HepG2 (cell line): ENCODE data around the gene ZNF367. TPM values are rescaled to one million over a fixed set of nuclear protein-coding genes. Genes with fewer than 3 reads are reported as not detected.

Experiments used
- EP300 ChIP-seq, 3 experiments: sonication (generic) in 1 of 3; formaldehyde crosslinking in 1 of 3; IDR thresholded peaks; 2 replicates each; pipeline versions ENCODE4 v1.5.1 to v1.6.1; 2011 to 2020; ENCODE audit warnings: low read depth in 2 of 3, low read length in 2 of 3, borderline replicate concordance in 1 of 3, improper control_type of control experiment in 1 of 3, mild to moderate bottlenecking in 1 of 3, missing genetic modification reagents in 1 of 3, moderate library complexity in 1 of 3
- GATAD2A ChIP-seq: IDR thresholded peaks from 2 replicates; pipeline ENCODE4 v1.6.1; 2016
- HDAC1 ChIP-seq: sonication (generic); formaldehyde crosslinking; IDR thresholded peaks from 2 replicates; pipeline ENCODE4 v1.5.1; 2020; ENCODE audit warnings: mild to moderate bottlenecking, missing genetic modification reagents
- HOXA9 ChIP-seq: sonication (generic); formaldehyde crosslinking; IDR thresholded peaks from 2 replicates; pipeline ENCODE4 v1.8.1; 2022; ENCODE audit warnings: missing genetic modification reagents, mild to moderate bottlenecking, moderate library complexity, borderline replicate concordance
- KLF6 ChIP-seq: IDR thresholded peaks from 2 replicates; pipeline ENCODE4 v1.8.0; 2016; ENCODE audit warnings: missing biosample characterization, missing genetic modification reagents
- KMT2A ChIP-seq: sonication (generic); formaldehyde crosslinking; IDR thresholded peaks from 2 replicates; pipeline ENCODE4 v1.4.0; 2020; ENCODE audit warnings: missing genetic modification reagents
- MXD4 ChIP-seq: IDR thresholded peaks from 2 replicates; pipeline ENCODE4 v1.6.1; 2016; ENCODE audit warnings: mild to moderate bottlenecking, missing biosample characterization, missing genetic modification reagents
- NFATC3 ChIP-seq: sonication (generic); formaldehyde crosslinking; IDR thresholded peaks from 2 replicates; pipeline ENCODE4 v1.5.1; 2020; ENCODE audit warnings: mild to moderate bottlenecking, missing genetic modification reagents
- PHF21A ChIP-seq: sonication (generic); formaldehyde crosslinking; IDR thresholded peaks from 2 replicates; pipeline ENCODE4 v1.5.0; 2020; ENCODE audit warnings: mild to moderate bottlenecking, missing genetic modification reagents
- POLR2A ChIP-seq, 2 experiments: IDR thresholded peaks; 2 replicates each; pipeline ENCODE4 v1.6.1; 2011; ENCODE audit warnings: low read depth in 2 of 2, low read length in 2 of 2, mild to moderate bottlenecking in 1 of 2, moderate library complexity in 1 of 2; ENCODE audit not compliant: insufficient read depth in 1 of 2
- SALL1 ChIP-seq: sonication (generic); formaldehyde crosslinking; IDR thresholded peaks from 2 replicates; pipeline ENCODE4 v1.8.0; 2022; ENCODE audit warnings: mild to moderate bottlenecking, missing genetic modification reagents
- SAP130 ChIP-seq: IDR thresholded peaks from 2 replicates; pipeline ENCODE4 v1.6.1; 2016; ENCODE audit warnings: low read depth
- SNAPC4 ChIP-seq: sonication (generic); formaldehyde crosslinking; IDR thresholded peaks from 2 replicates; pipeline ENCODE4 v1.4.0; 2020; ENCODE audit warnings: mild to moderate bottlenecking, missing genetic modification reagents
- SP1 ChIP-seq, 2 experiments: fragments of 450-650 bp in 1 of 2; sonication (generic) in 1 of 2; formaldehyde crosslinking in 1 of 2; IDR thresholded peaks; 2 replicates each; pipeline versions ENCODE4 v1.4.0 to v1.6.1; 2016 to 2020; ENCODE audit warnings: missing genetic modification reagents in 1 of 2
- SP140L ChIP-seq: sonication (generic); formaldehyde crosslinking; IDR thresholded peaks from 2 replicates; pipeline ENCODE4 v1.4.0; 2020; ENCODE audit warnings: missing genetic modification reagents, borderline replicate concordance
- TCF12 ChIP-seq, 2 experiments: fragments of 450-650 bp in 1 of 2; sonication (generic) in 1 of 2; formaldehyde crosslinking in 1 of 2; IDR thresholded peaks; 2 replicates each; pipeline versions ENCODE4 v1.6.1 to v1.8.0; 2017 to 2022; ENCODE audit warnings: antibody characterized with exemption in 1 of 2, mild to moderate bottlenecking in 1 of 2, missing genetic modification reagents in 1 of 2, moderate library complexity in 1 of 2
- XBP1 ChIP-seq: sonication (generic); formaldehyde crosslinking; IDR thresholded peaks from 2 replicates; pipeline ENCODE4 v1.5.0; 2020; ENCODE audit warnings: missing genetic modification reagents
- ZFP82 ChIP-seq: sonication (generic); formaldehyde crosslinking; IDR thresholded peaks from 2 replicates; pipeline ENCODE4 v1.5.1; 2020; ENCODE audit warnings: mild to moderate bottlenecking, missing genetic modification reagents, borderline replicate concordance
- ZNF512 ChIP-seq: sonication (generic); formaldehyde crosslinking; IDR thresholded peaks from 2 replicates; pipeline ENCODE4 v1.4.0; 2020; ENCODE audit warnings: mild to moderate bottlenecking, missing genetic modification reagents
- ZNF678 ChIP-seq: sonication (generic); formaldehyde crosslinking; IDR thresholded peaks from 2 replicates; pipeline ENCODE4 v1.4.0; 2020; ENCODE audit warnings: mild to moderate bottlenecking, missing genetic modification reagents
- ZNF737 ChIP-seq: sonication (generic); formaldehyde crosslinking; IDR thresholded peaks from 2 replicates; pipeline ENCODE4 v1.5.0; 2020; ENCODE audit warnings: missing genetic modification reagents, mild to moderate bottlenecking, borderline replicate concordance
- ZNF776 ChIP-seq: sonication (generic); formaldehyde crosslinking; IDR thresholded peaks from 2 replicates; pipeline ENCODE4 v1.4.0; 2020; ENCODE audit warnings: mild to moderate bottlenecking, missing genetic modification reagents
- ZNF879 ChIP-seq: sonication (generic); formaldehyde crosslinking; IDR thresholded peaks from 2 replicates; pipeline ENCODE4 v1.8.1; 2023; ENCODE audit warnings: missing genetic modification reagents
- ZSCAN31 ChIP-seq: sonication (generic); formaldehyde crosslinking; IDR thresholded peaks from 2 replicates; pipeline ENCODE4 v1.5.0; 2020; ENCODE audit warnings: low read depth, mild to moderate bottlenecking, missing genetic modification reagents
- polyA plus RNA-seq, 8 experiments: library from polyadenylated mRNA; depleted of rRNA in 3 of 8; stranded (reverse) in 7 of 8; unstranded in 1 of 8; fragments of >200 nt; fragmentation: Illumina TruSeq in 4 of 8; extraction: Trizol in 4 of 8; gene quantifications; 2 replicates each; pipeline versions ENCODE4 v1.2.1 to v1.2.3, GENCODE V29; 2011 to 2016; ENCODE audit warnings: low read depth in 4 of 8, missing spikeins in 1 of 8, mixed read lengths in 1 of 8; ENCODE audit not compliant: insufficient read depth in 1 of 8
- total RNA-seq, 5 experiments: library from RNA; depleted of rRNA; stranded (reverse); fragments of >200 nt; fragmentation: Illumina TruSeq; extraction: Trizol; gene quantifications; 2 replicates each; pipeline ENCODE4 v1.2.3, GENCODE V29; 2016; ENCODE audit warnings: low read depth in 1 of 5

Gene ZNF367
- total and polyA plus RNA-seq, 2 of the 13 experiments (the other 11 are each of a cell fraction or from before 2014, with no cell fraction given) = 2.9 to 7.7 TPM

DNA sequence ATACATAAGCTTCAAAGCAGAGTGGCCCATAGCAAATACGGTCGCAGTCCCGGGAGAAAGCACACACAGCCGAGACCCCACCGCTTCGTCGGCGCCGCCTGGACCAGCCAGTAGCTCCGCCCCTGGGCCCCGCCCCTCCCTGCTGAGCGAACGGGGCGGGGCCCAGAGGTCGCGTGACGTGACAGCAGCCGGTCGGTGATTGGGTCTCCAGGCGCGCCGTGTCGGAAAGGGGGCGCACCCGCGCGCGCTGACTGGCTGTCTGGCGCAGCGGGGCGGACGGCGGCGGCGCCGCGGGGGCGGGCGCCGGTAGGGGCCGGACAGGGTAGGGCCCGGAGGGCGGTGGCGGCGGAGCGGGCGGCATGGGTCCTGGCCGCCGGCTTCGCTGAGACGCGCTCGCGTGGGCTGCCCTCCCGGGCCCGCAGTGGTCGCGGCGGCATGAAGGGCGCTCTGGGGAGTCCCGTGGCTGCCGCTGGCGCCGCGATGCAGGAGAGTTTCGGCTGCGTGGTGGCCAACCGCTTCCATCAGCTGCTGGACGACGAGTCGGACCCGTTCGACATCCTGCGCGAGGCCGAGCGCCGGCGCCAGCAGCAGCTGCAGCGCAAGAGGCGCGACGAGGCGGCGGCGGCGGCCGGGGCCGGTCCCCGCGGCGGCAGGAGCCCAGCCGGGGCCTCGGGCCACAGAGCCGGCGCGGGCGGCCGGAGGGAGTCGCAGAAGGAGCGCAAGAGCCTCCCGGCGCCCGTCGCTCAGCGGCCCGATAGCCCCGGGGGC is 31.9 kb upstream of the ZNF367 start, which contains the start of gene HABP4 (continued):
- TF ChIP-seq SNAPC4 (CRISPR knock-in tag) (no peak), SP140L (no peak), ZNF737 (no peak), KMT2A (CRISPR knock-in tag) (peak; percentile 50; the same call in 1 of the 2 replicates), MXD4 (CRISPR knock-in tag) (peak; percentile 10; the same call in 1 of the 2 replicates), XBP1 (CRISPR knock-in tag) (no peak), NFATC3 (no peak), SAP130 (CRISPR knock-in tag) (peak; percentile 53), ZNF512 (CRISPR knock-in tag) (no peak), ZFP82 (no peak), SP1 (IDR thresholded peaks at IDR 0.05) (no peak), SP1 (CRISPR knock-in tag; IDR thresholded peaks at IDR 0.05) (peak; percentile 94), GATAD2A (no peak), HDAC1 (peak; percentile 66), ZNF678 (CRISPR knock-in tag) (0 out of 2 replicates have a peak, but pooled peaks have one; percentile 12), ZSCAN31 (CRISPR knock-in tag) (0 out of 2 replicates have a peak, but pooled peaks have one; percentile 10), TCF12 (IDR thresholded peaks at IDR 0.05) (no peak), TCF12 (CRISPR knock-in tag; IDR thresholded peaks at IDR 0.05) (no peak), ZNF776 (CRISPR knock-in tag) (no peak), POLR2A (IDR thresholded peaks at IDR 0.05; ENCODE audit: insufficient read depth in 1 of 2, low read depth in 2 of 2, low read length in 2 of 2) (peak; percentile 47 to 79), HOXA9 (CRISPR knock-in tag) (no peak), EP300 (IDR thresholded peaks at IDR 0.05; ENCODE audit: low read depth in 2 of 2, low read length in 2 of 2) (no peak), EP300 (CRISPR knock-in tag; IDR thresholded peaks at IDR 0.05; ENCODE audit: borderline replicate concordance) (no peak), KLF6 (CRISPR knock-in tag) (0 out of 2 replicates have a peak, but pooled peaks have one; percentile 43), ZNF879 (CRISPR knock-in tag) (no peak), SALL1 (CRISPR knock-in tag) (0 out of 2 replicates have a peak, but pooled peaks have one; percentile 12), PHF21A (CRISPR knock-in tag) (peak; percentile 5; the same call in 1 of the 2 replicates)
